IMR-90 (cell line): Measurements from ENCODE around the gene TOX3.

ENCODE experiments used
- BHLHE40 ChIP-seq: fragments of 150-350 bp; IDR thresholded peaks from 2 replicates; pipeline ENCODE4 v1.6.1; 2016; ENCODE audit warnings: mild to moderate bottlenecking, low read depth, low read length
- CHD1 ChIP-seq: IDR thresholded peaks from 2 replicates; pipeline ENCODE4 v1.6.1; 2012; ENCODE audit warnings: low read depth, low read length, improper control_type of control experiment
- MXI1 ChIP-seq: IDR thresholded peaks from 2 replicates; pipeline ENCODE4 v1.6.1; 2012; ENCODE audit warnings: low read depth, mild to moderate bottlenecking, low read length, moderate library complexity, borderline replicate concordance
- POLR2A ChIP-seq: IDR thresholded peaks from 2 replicates; pipeline ENCODE4 v1.6.1; 2012; ENCODE audit warnings: mild to moderate bottlenecking, low read depth, low read length
- RAD21 ChIP-seq: IDR thresholded peaks from 2 replicates; pipeline ENCODE4 v1.6.1; 2012; ENCODE audit warnings: low read length, improper control_type of control experiment
- RCOR1 ChIP-seq: IDR thresholded peaks from 2 replicates; pipeline ENCODE4 v1.6.1; 2012; ENCODE audit warnings: mild to moderate bottlenecking, low read length, improper control_type of control experiment; ENCODE audit not compliant: insufficient replicate concordance
- RFX5 ChIP-seq: IDR thresholded peaks from 2 replicates; pipeline ENCODE4 v1.8.0; 2012; ENCODE audit warnings: low read depth, mild to moderate bottlenecking, low read length, moderate library complexity
- SMC3 ChIP-seq: fragments of 150-350 bp; IDR thresholded peaks from 2 replicates; pipeline ENCODE4 v1.6.1; 2016; ENCODE audit warnings: low read depth, mild to moderate bottlenecking, antibody characterized with exemption, low read length, moderate library complexity
- USF2 ChIP-seq: fragments of 150-350 bp; IDR thresholded peaks from 2 replicates; pipeline ENCODE4 v1.6.1; 2017; ENCODE audit warnings: mild to moderate bottlenecking, antibody characterized with exemption, low read length, low read depth
- TF ChIP-seq, protein P1 (sequence below): conservative IDR thresholded peaks from 2 replicates; pipeline ENCODE4 v1.5.1; 2012; ENCODE audit warnings: mild to moderate bottlenecking, low read depth, low read length, improper control_type of control experiment

GRCh38 chr16:52441886-52442285 lies 105.1 kb downstream of the TOX3 start:
- no peak for TF ChIP-seq USF2
- TF ChIP-seq RAD21, result no peak
- TF ChIP-seq CHD1, result no peak
- TF ChIP-seq POLR2A, result no peak
- TF ChIP-seq, protein P1, sequence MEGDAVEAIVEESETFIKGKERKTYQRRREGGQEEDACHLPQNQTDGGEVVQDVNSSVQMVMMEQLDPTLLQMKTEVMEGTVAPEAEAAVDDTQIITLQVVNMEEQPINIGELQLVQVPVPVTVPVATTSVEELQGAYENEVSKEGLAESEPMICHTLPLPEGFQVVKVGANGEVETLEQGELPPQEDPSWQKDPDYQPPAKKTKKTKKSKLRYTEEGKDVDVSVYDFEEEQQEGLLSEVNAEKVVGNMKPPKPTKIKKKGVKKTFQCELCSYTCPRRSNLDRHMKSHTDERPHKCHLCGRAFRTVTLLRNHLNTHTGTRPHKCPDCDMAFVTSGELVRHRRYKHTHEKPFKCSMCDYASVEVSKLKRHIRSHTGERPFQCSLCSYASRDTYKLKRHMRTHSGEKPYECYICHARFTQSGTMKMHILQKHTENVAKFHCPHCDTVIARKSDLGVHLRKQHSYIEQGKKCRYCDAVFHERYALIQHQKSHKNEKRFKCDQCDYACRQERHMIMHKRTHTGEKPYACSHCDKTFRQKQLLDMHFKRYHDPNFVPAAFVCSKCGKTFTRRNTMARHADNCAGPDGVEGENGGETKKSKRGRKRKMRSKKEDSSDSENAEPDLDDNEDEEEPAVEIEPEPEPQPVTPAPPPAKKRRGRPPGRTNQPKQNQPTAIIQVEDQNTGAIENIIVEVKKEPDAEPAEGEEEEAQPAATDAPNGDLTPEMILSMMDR, result no peak
- TF ChIP-seq BHLHE40, result no peak
- no peak for TF ChIP-seq RCOR1
- no peak for TF ChIP-seq SMC3
- no peak for TF ChIP-seq MXI1
- TF ChIP-seq RFX5, result no peak
